ENCODE measurements around the gene GGTLC2. TPM values are rescaled to one million over a fixed set of nuclear protein-coding genes. Genes with fewer than 3 reads are reported as not detected.

GGTLC2 gene
- total RNA-seq, 3 donors from 2014 or later (not counting 1 experiment from before 2014, with no cell fraction given) = not detected

GRCh38 chr22:22655452-22656290 lies 11.3 kb downstream of the GGTLC2 start:
- WGBS (ENCODE audit: insufficient coverage) = 83% methylated on average over 8 of the region's 8 CpGs
- peaks cover 4 to 22% of the 10 kb centered on the region in 2 donors for H3K4me1 Mint-ChIP-seq
- Histone ChIP-seq H3K4me1 (ENCODE audit: control insufficient read depth, insufficient read depth, low read length) (peaks cover 10% of the 10 kb centered on the region), H3K4me3 (ENCODE audit: low read length) (no peak overlapping the region), H3K27ac (ENCODE audit: low read length) (no peak overlapping the region), H3K36me3 (ENCODE audit: control insufficient read depth, insufficient read depth, low read length) (no peaks in the 10 kb centered on the region), H3K27me3 (ENCODE audit: control insufficient read depth, insufficient read depth, low read length) (no peaks in the 10 kb centered on the region), H3K9me3 (ENCODE audit: control insufficient read depth, insufficient read depth, low read length) (no peaks in the 10 kb centered on the region)
- TF ChIP-seq CTCF (IDR thresholded peaks at IDR 0.05) = no peak
- H3K27me3 Mint-ChIP-seq (ENCODE audit: low read depth in 2 of 2) = peaks cover 0 to 6% of the 10 kb centered on the region in 2 donors
- no peak overlapping the region for H3K4me3 Mint-ChIP-seq
- H3K27ac Mint-ChIP-seq = no peak overlapping the region
- no peaks in the 10 kb centered on the region for H3K36me3 Mint-ChIP-seq
- DNase-seq = no peak
- ATAC-seq = no peak
- H3K9me3 Mint-ChIP-seq = no peaks in the 10 kb centered on the region
- intact Hi-C loops (cut with micrococcal nuclease) = no loop called here

GRCh38 chr22:22657712-22658111 lies 13.3 kb downstream of the GGTLC2 start:
- WGBS (ENCODE audit: insufficient coverage) = no CpG with 5 or more reads among the region's 1 CpG

GRCh38 chr22:22661275-22661674 lies 16.9 kb downstream of the GGTLC2 start:
- WGBS (ENCODE audit: insufficient coverage) = 80% methylated on average over 4 of the region's 4 CpGs
- Mint-ChIP-seq H3K9me3 (no peaks in the 10 kb centered on the region), H3K27ac (no peak overlapping the region), H3K27me3 (ENCODE audit: low read depth in 2 of 2) (peaks cover 3 to 7% of the 10 kb centered on the region in 2 donors), H3K36me3 (no peaks in the 10 kb centered on the region), H3K4me1 (peaks cover 0 to 6% of the 10 kb centered on the region in 2 donors), H3K4me3 (no peak overlapping the region)
- TF ChIP-seq CTCF (IDR thresholded peaks at IDR 0.05) = no peak
- Histone ChIP-seq H3K9me3 (ENCODE audit: control insufficient read depth, insufficient read depth, low read length) (no peaks in the 10 kb centered on the region), H3K4me3 (ENCODE audit: low read length) (no peak overlapping the region), H3K27ac (ENCODE audit: low read length) (no peak overlapping the region), H3K36me3 (ENCODE audit: control insufficient read depth, insufficient read depth, low read length) (no peaks in the 10 kb centered on the region), H3K27me3 (ENCODE audit: control insufficient read depth, insufficient read depth, low read length) (no peaks in the 10 kb centered on the region), H3K4me1 (ENCODE audit: control insufficient read depth, insufficient read depth, low read length) (no peaks in the 10 kb centered on the region)
- no peak for ATAC-seq
- intact Hi-C loops (cut with micrococcal nuclease) = no loop called here
- no peak for DNase-seq

More at GRCh38 chr22:22657712-22658111, 13.3 kb downstream of the GGTLC2 start:
- no peaks in the 10 kb centered on the region for H3K27me3 ChIP-seq (ENCODE audit: control insufficient read depth, insufficient read depth, low read length)
- no peaks in the 10 kb centered on the region for H3K36me3 Mint-ChIP-seq
- peaks cover 10% of the 10 kb centered on the region for H3K4me1 ChIP-seq (ENCODE audit: control insufficient read depth, insufficient read depth, low read length)
- peaks cover 0 to 3% of the 10 kb centered on the region in 2 donors for H3K27me3 Mint-ChIP-seq (ENCODE audit: low read depth in 2 of 2)
- DNase-seq (no peak), ATAC-seq (no peak)
- H3K9me3 ChIP-seq (ENCODE audit: control insufficient read depth, insufficient read depth, low read length) = no peaks in the 10 kb centered on the region
- H3K36me3 ChIP-seq (ENCODE audit: control insufficient read depth, insufficient read depth, low read length) = no peaks in the 10 kb centered on the region
- no peaks in the 10 kb centered on the region for H3K9me3 Mint-ChIP-seq
- no peak overlapping the region for H3K27ac ChIP-seq (ENCODE audit: low read length)
- intact Hi-C loops (cut with micrococcal nuclease) = no loop called here
- no peak overlapping the region for H3K27ac Mint-ChIP-seq
- no peak overlapping the region for H3K4me3 Mint-ChIP-seq
- H3K4me3 ChIP-seq (ENCODE audit: low read length) = no peak overlapping the region
- TF ChIP-seq CTCF (IDR thresholded peaks at IDR 0.05) = no peak
- H3K4me1 Mint-ChIP-seq = peaks cover 0 to 17% of the 10 kb centered on the region in 2 donors

Data from natural killer cell (primary cell).